ENCODE results near the gene TRPM5.

DNA sequence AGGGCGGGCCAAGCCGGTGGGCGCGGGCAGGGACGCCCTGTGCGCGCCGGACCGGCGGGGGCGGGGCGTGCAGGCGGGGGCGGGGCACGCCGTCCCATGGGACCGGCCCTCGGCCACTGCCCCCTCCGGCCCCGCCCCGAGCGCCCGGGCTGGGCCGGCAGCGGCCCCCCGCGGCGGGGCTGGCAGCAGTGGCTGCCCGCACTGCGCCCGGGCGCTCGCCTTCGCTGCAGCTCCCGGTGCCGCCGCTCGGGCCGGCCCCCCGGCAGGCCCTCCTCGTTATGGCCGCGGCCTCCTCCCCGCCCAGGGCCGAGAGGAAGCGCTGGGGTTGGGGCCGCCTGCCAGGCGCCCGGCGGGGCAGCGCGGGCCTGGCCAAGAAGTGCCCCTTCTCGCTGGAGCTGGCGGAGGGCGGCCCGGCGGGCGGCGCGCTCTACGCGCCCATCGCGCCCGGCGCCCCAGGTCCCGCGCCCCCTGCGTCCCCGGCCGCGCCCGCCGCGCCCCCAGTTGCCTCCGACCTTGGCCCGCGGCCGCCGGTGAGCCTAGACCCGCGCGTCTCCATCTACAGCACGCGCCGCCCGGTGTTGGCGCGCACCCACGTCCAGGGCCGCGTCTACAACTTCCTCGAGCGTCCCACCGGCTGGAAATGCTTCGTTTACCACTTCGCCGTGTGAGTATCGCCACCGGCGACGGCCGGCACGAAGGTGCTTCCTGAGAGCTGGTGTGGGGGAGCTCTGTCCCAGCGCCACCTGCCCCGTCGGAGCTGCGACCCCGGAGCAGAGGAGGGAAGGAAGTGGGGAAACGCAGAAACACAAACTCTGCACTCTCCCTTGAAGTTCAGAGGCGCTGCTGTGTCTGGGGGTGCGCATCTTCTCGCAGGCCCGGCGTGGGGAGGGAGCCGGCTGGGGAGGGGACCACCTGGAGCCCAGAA lies 769 bp upstream of the TRPM5 start, which contains the start of gene KCNQ1:
- TF ChIP-seq, protein P1, sequence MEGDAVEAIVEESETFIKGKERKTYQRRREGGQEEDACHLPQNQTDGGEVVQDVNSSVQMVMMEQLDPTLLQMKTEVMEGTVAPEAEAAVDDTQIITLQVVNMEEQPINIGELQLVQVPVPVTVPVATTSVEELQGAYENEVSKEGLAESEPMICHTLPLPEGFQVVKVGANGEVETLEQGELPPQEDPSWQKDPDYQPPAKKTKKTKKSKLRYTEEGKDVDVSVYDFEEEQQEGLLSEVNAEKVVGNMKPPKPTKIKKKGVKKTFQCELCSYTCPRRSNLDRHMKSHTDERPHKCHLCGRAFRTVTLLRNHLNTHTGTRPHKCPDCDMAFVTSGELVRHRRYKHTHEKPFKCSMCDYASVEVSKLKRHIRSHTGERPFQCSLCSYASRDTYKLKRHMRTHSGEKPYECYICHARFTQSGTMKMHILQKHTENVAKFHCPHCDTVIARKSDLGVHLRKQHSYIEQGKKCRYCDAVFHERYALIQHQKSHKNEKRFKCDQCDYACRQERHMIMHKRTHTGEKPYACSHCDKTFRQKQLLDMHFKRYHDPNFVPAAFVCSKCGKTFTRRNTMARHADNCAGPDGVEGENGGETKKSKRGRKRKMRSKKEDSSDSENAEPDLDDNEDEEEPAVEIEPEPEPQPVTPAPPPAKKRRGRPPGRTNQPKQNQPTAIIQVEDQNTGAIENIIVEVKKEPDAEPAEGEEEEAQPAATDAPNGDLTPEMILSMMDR (IDR thresholded peaks at IDR 0.05; ENCODE audit: insufficient read depth, low read depth, low read length), result no peak
- peak; percentile 82 for TF ChIP-seq EZH2 (IDR thresholded peaks at IDR 0.05; ENCODE audit: insufficient read depth, low read length)

All from astrocyte (in vitro differentiated cells and primary cell).